Measurements from ENCODE around the gene OVAAL. TPM values are rescaled to one million over a fixed set of nuclear protein-coding genes. Genes with fewer than 3 reads are reported as not detected.

OVAAL gene
- total and polyA plus RNA-seq, 10 of the 15 experiments (the other 5 are each of a cell fraction or from before 2014, with no cell fraction given), result 0.04 to 0.33 (median 0.06) TPM; not detected in 7

- TF ChIP-seq HDGF (IDR thresholded peaks at IDR 0.05) (no peak), SP1 (IDR thresholded peaks at IDR 0.05; ENCODE audit: low read depth, low read length) (no peak), USF1 (IDR thresholded peaks at IDR 0.05; ENCODE audit: borderline replicate concordance, extremely low read length, insufficient read depth, low read depth, low read length) (no peak), NBN (IDR thresholded peaks at IDR 0.05) (no peak), ZNF274 (IDR thresholded peaks at IDR 0.05; ENCODE audit: insufficient read depth, insufficient read length) (no peak), MXI1 (IDR thresholded peaks at IDR 0.05; ENCODE audit: low read depth, low read length) (no peak), ZBTB33 (IDR thresholded peaks at IDR 0.05) (no peak), CBX5 (IDR thresholded peaks at IDR 0.05; ENCODE audit: low read depth) (no peak), HDAC6 (IDR thresholded peaks at IDR 0.05; ENCODE audit: unreplicated experiment) (no peak), PKNOX1 (IDR thresholded peaks at IDR 0.05) (no peak), CBX3 (IDR thresholded peaks at IDR 0.05; ENCODE audit: borderline replicate concordance, low read depth) (no peak), FOXM1 (IDR thresholded peaks at IDR 0.05; ENCODE audit: low read depth, low read length) (no peak), NR2F1 (conservative IDR thresholded peaks at IDR 0.05) (no peak), BCL11A (IDR thresholded peaks at IDR 0.05; ENCODE audit: low read depth, low read length) (no peak), RUNX3 (IDR thresholded peaks at IDR 0.05; ENCODE audit: low read length) (no peak), KAT2A (conservative IDR thresholded peaks at IDR 0.05; ENCODE audit: control insufficient read depth, low read depth, low read length) (no peak), SMARCA5 (IDR thresholded peaks at IDR 0.05) (no peak), BRCA1 (IDR thresholded peaks at IDR 0.05; ENCODE audit: low read depth, low read length) (no peak), JUND (IDR thresholded peaks at IDR 0.05; ENCODE audit: low read depth, low read length) (no peak)
- intact Hi-C loops (cut with micrococcal nuclease; ENCODE audit: unreplicated experiment), result no loop called here
These were observed 19.6 kb upstream of the OVAAL start for GRCh38 chr1:180539136-180539535.

More at GRCh38 chr1:180539136-180539535, 19.6 kb upstream of the OVAAL start:
- Histone ChIP-seq H4K20me1 (ENCODE audit: control insufficient read depth, insufficient read depth) (no peaks in the 10 kb centered on the region), H3K27me3 (replicated peaks in 1 of 2; ENCODE audit: control insufficient read depth in 2 of 2, insufficient read depth in 2 of 2, low read length in 1 of 2) (no peaks in the 10 kb centered on the region; a peak in 1 of 4 replicates), H3K36me3 (ENCODE audit: control insufficient read depth in 2 of 2, insufficient read depth in 2 of 2, low read length in 1 of 2) (no peaks in the 10 kb centered on the region), H2AFZ (ENCODE audit: control insufficient read depth, low read depth, low read length) (no peak overlapping the region), H3K9me3 (replicated peaks; ENCODE audit: control insufficient read depth, insufficient read depth, low read length) (no peaks in the 10 kb centered on the region), H3K4me3 (no peak overlapping the region), H3K4me2 (ENCODE audit: control insufficient read depth, insufficient read depth) (no peak overlapping the region), H3K79me2 (ENCODE audit: control insufficient read depth, insufficient read depth, low read length) (no peaks in the 10 kb centered on the region), H3K9ac (ENCODE audit: control insufficient read depth, insufficient read depth, low read length) (no peak overlapping the region), H3K4me1 (ENCODE audit: control insufficient read depth, insufficient read depth, low read length) (no peaks in the 10 kb centered on the region), H3K27ac (ENCODE audit: control insufficient read depth, insufficient read depth) (no peak overlapping the region)
- ChIA-PET SMC1A (ENCODE audit: uncharacterized antibody, unreplicated experiment) (interaction anchor here (0.7 to 14.5 kb wide), 2 partner anchors 15 to 324 kb away, joined by 3 to 247 read pairs; no protein-coding TSS in a partner anchor), CTCF (interaction anchor here (0.6 to 17.1 kb wide), 6 partner anchors 9 to 1069 kb away, joined by 3 to 373 read pairs (median 4); no protein-coding TSS in a partner anchor), POLR2A (interaction anchor here (0.5 kb wide), 1 partner anchor 11 kb away, joined by 3 read pairs; no protein-coding TSS in a partner anchor), RAD21 (ENCODE audit: unreplicated experiment) (interaction anchor here (0.5 to 9.3 kb wide), 3 partner anchors 20 to 324 kb away, joined by 3 to 156 read pairs (median 3); no protein-coding TSS in a partner anchor)
- BruUV-seq (replicated peaks), result no TSS peak
- FAIRE-seq (no peak), ATAC-seq (no peak), DNase-seq (ENCODE audit: low read depth, low spot score) (no peak)
- in situ Hi-C loops (cut with MboI), result loop anchor here (5.0 to 10.0 kb wide), 2 partner anchors 318 to 626 kb away; no protein-coding TSS in a partner anchor
- 60% methylated on average over 7 of the region's 7 CpGs for WGBS (ENCODE audit: insufficient coverage, insufficient replicate concordance, low lambda C conversion rate, missing lambda C conversion rate)
